SW480 (cell line): ENCODE data around the gene LRGUK.
"Not testable (repeated sequence)": the region's sequence is repeated elsewhere in the genome, so short reads cannot be mapped to it uniquely, and the experiment has no call there.

Source experiments
- DNase-seq: peaks from one replicate; pipeline ENCODE4 v3.0.0-alpha.2; 2016; ENCODE audit warnings: low spot score

Gene LRGUK

GRCh38 chr7:134187893-134188292 is 60.8 kb downstream of the LRGUK start:
- DNase-seq, result no peak

DNA sequence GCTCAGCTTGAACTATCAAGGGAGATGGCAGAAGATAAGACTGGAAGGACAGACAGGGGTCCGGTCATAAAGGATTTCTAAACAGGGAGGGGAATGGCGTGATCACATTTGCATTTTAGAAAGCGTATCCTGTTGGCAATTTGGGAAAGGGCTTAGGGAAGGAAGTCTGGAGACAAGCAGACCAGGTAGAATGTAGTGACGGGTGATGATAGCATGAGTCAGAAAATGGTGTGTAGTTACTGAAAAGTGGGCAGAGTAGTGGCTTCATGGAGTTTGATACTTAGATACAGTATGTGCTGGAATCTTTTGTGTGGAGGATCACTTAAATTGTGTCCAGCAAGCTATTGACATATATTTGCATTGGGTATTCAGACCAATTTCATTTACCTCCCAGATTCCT is 61.2 kb downstream of the LRGUK start:
- no peak for DNase-seq

DNA sequence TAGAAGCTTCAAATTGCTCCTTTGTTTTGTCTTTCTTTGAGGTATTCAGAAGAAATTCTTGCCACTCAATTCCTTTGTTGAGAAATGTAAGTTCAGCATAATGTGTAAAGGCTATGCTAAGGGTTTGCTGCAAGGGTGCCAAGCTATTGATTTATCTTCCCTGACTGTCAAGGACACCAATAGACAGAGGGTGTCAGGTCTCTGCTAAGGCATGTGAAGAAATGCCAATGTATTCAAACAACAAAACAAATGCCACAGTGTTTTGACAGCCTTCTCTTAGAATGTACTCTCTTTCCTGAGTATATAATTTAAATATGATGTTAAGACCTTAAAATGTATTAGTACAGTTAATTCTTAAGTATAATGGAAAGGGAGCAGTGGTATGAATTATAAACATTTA is 62.4 kb downstream of the LRGUK start:
- DNase-seq, result no peak

DNA sequence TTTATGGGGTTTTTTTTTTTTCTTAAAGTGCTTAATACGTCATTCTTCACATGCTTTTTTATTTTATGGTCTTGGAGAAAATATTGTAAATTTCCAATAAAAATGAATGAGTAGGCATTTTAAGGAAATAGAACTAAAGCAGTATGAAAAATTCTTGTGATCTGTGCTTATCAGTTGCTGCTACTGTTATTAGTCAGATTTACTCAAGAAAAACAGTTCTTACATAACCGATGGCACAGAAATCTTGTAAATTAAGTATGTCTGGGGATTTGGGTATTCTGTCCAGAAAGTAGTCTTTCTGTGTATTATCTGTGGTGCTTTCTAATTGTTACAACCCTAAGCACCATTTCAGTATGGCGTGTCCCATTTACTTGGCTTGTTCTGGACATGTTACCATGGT is 64.7 kb downstream of the LRGUK start:
- DNase-seq, result no peak

- no peak for DNase-seq
Observed at GRCh38 chr7:134193240-134193639, 66.1 kb downstream of the LRGUK start.

DNA sequence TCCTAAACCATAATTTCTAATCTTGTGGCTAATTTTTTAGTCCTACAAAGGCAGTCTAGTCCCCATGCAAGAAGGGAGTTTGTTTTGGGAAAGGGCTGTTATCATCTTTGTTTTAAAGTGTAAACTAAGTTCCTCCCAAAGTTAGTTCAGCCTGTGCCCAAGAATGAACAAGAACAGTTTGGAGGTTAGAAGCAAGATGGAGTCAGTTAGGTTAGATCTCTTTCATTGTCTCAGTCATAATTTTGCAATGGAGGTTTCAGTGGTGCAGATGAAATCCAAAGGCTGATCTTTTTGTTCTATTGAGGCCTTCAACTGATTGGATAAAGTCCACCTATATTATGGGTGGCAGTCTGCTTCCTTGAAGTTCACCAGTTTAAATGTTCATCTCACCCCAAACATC is 68.1 kb downstream of the LRGUK start:
- no peak for DNase-seq

- no peak for DNase-seq
Observed at GRCh38 chr7:134196439-134196838, 69.3 kb downstream of the LRGUK start.

DNA sequence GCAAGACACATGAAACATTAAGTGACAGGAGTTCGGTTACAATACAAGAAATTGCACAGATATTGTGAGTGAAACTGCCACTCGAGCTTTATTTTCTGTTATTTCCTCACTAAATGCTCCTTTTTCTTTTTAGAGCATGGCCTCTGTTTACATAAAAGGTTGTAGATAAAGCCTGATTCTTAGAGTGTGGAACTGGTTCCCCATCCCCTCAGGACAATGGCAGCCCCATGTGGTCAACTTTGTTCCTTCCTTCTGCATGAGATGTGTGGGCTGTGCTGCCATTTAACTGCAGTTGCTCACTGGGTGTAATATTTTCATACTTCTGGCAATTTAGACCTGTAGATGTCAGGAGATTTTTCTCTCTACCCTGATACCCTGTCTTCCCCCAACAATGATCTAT is 70.2 kb downstream of the LRGUK start:
- no peak for DNase-seq

GRCh38 chr7:134200970-134201369 is 73.8 kb downstream of the LRGUK start:
- peak; percentile 12 for DNase-seq

- no peak for DNase-seq
Observed at GRCh38 chr7:134201569-134202261, 74.6 kb downstream of the LRGUK start.

GRCh38 chr7:134203186-134203889 is 76.2 kb downstream of the LRGUK start:
- no peak for DNase-seq

GRCh38 chr7:134209322-134210015 is 82.3 kb downstream of the LRGUK start:
- DNase-seq, result no peak

- no peak for DNase-seq
Observed at GRCh38 chr7:134210227-134210626, 83.1 kb downstream of the LRGUK start.

- DNase-seq, result no peak
Observed at GRCh38 chr7:134210976-134211663, 84.0 kb downstream of the LRGUK start.

DNA sequence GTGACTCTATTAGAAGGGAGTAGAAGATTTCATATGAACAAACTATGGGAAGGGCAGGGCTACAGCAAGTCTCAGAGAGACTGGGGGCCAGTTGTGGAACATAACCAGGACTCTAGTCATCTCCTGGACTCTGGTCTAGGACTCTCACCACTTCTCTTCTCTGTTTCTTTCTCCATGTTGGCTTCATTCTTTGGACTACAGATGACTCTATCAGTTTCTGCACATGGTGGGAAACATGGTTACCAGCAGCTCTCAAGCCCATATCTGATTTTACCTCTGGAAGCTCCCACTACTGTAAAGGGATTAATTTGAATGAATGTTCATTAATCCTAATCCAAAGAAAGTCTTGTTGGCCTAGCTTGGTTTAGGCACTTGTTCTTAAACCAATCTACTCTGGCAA is 84.7 kb downstream of the LRGUK start:
- no peak for DNase-seq

- no peak for DNase-seq
Observed at GRCh38 chr7:134212576-134213546, 85.7 kb downstream of the LRGUK start.

GRCh38 chr7:134220236-134220635 is 93.1 kb downstream of the LRGUK start:
- no peak for DNase-seq

DNA sequence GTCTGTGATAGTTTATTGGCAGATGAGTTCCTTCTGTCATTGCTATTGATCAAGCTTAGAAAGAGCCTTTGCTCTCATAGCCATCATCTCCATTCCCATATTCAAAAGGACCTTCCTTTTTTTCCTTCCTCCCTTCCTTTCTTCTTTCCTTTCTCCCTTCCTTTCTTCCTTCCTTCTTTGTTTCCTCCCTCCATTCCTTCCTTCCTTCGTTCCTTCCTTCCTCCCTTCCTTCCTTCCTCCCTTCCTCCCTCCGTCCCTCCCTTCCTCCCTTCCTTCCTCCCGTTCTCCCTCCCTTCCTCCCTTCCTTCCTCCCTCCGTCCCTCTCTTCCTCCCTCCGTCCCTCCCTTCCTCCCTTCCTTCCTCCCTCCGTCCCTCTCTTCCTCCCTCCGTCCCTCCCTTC is 104.2 kb downstream of the LRGUK start:
- not testable (repeated sequence) for DNase-seq

DNA sequence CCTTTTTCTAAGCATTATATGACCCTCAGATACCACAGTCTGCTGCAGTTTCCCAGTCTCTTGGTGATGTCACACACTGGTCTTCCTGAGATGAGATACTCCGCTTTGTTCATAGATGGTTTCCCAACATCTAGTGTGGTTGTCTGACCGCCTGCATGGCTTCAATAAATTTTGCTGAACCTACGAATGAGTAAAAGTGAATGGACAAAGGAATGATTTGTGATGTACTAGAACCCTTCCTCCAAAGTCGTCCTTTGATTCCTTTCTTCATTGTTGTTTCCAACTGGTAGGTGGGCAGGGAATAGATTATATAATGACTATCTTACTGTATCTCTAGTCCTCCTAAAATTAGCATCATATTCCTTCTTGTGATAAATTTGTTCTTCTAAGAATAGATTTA is 107.1 kb downstream of the LRGUK start:
- DNase-seq, result no peak

DNA sequence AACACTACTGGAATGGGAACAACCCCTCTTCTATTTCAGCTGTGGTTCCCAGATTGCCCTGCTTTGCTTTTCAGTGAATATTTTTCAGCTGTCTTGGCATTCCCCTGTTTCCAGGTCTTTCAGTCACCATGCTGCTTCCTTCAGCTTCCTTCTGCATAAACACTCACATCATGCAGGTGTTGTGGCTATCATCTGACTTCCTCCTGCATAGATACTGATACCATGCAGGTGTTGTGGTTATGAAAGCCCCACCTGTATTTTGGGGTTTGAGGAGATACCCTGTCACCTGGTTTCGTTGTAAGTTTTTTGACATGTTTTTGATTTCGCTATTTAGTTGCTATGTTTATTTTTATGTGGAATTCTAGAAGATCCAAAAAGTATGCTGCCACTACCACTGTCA is 118.1 kb downstream of the LRGUK start:
- no peak for DNase-seq

DNA sequence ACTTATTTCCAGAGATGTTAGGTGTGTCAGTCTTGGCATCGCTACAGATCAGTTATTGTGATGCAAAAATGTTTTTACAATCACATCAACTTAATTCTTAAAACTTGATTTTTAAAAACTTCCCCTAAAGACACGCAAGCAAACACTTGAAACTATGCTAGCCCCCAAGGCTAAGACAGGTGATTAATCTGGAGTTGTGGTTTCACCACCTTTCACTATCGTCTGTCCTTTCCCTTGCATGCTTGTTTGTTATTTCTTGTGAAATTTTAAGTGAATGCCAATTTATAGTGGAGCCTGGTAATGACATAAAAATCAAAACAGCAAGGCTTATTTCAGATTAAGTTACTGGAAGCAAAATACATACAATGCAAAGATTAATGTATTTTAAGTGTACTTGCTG is 119.2 kb downstream of the LRGUK start:
- no peak for DNase-seq

GRCh38 chr7:134246761-134247160 is 119.6 kb downstream of the LRGUK start:
- DNase-seq, result no peak
